Activated T-cell treated with anti-CD3 and anti-CD28 coated beads, Interleukin-2, amount 50 U/mL, for 4 hours (primary cell): ENCODE data around the gene HS1BP3. TPM values are rescaled to one million over a fixed set of nuclear protein-coding genes. Genes with fewer than 3 reads are reported as not detected.

Experiments used
- ATAC-seq, 2 donors: fragments of 200-7000 bp; cut with Tn5 transposase; one replicate each; pipeline ENCODE4 v1.10.0; 2021
- DNase-seq: peaks from one replicate; pipeline ENCODE4 v3.0.0-alpha.2; 2020
- H3K27me3 Mint-ChIP-seq: one replicate; pipeline ENCODE4 v1.8.0; 2021; ENCODE audit warnings: low read depth, mixed read lengths
- H3K36me3 Mint-ChIP-seq: one replicate; pipeline ENCODE4 v1.8.0; 2022; ENCODE audit warnings: mixed read lengths; ENCODE audit not compliant: insufficient read depth
- H3K4me1 Mint-ChIP-seq: one replicate; pipeline ENCODE4 v1.8.0; 2021; ENCODE audit warnings: low read depth, mixed read lengths
- H3K4me3 Mint-ChIP-seq: one replicate; pipeline ENCODE4 v1.8.0; 2021; ENCODE audit warnings: mild to moderate bottlenecking, moderate library complexity, mixed read lengths
- H3K9me3 Mint-ChIP-seq: one replicate; pipeline ENCODE4 v1.8.0; 2021; ENCODE audit warnings: mixed read lengths
- total RNA-seq, 3 donors: library from RNA; stranded (reverse); gene quantifications; one replicate each; pipeline ENCODE4 v1.2.1, GENCODE V29; 2021

HS1BP3 gene, protein sequence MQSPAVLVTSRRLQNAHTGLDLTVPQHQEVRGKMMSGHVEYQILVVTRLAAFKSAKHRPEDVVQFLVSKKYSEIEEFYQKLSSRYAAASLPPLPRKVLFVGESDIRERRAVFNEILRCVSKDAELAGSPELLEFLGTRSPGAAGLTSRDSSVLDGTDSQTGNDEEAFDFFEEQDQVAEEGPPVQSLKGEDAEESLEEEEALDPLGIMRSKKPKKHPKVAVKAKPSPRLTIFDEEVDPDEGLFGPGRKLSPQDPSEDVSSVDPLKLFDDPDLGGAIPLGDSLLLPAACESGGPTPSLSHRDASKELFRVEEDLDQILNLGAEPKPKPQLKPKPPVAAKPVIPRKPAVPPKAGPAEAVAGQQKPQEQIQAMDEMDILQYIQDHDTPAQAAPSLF
- total RNA-seq, result 1 to 10 TPM; 6.0 to 6.7 (median 6.3) TPM

DNA sequence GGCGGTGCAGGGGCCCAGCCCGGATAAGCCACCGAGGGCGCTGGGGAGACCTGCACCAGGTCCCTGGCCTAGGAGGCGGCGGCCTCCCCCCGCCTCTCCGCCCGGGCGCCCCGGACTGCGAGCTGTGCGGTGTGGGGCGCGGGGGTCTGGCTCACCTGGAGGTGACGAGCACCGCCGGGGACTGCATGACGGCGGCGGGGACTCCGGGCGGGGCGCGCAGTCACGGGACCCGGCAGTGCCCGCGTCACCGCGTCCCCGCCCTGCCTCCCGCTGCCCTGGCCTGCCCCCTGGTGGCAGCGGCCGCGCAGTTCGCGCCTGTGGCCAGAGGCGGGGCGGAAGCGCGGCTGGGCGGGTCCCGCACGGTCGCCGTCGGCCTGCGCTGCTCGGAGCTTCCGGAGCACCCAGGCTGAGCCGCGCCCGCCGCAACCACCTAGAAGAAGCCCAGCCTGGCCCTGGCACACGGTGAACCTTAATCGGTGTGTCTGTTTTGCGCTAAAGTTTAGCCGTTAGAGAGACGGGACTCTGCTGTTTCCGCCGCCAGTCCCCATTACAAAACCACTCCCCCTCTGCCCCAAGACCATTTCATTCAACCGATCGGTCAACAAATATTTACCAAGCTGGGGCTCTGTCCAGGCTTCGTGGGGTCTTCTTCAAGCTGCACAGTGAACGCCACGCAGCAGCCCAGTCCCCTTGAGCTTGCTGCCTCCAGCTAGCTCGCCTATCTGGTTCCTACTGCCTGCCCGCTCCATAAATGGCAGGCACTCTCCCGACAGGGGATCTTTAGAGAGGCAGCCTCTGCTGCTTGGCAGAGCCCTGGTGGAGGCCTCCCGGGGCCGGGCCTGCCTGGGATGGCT is at the start of gene HS1BP3:
Gene HS1BP3, minus strand, starts transcription at position 222 of the 854 bp plus-strand sequence. Its CDS starts 35 bp downstream, at position 187.
- H3K36me3 Mint-ChIP-seq, result no peaks in the 10 kb centered on the region
- H3K4me3 Mint-ChIP-seq, result peak within 1 kb of the TSS; percentile 86
- peaks cover 3% of the 10 kb centered on the region for H3K27me3 Mint-ChIP-seq
- DNase-seq, result peak; percentile 84
- peaks cover 32% of the 10 kb centered on the region for H3K4me1 Mint-ChIP-seq
- no peaks in the 10 kb centered on the region for H3K9me3 Mint-ChIP-seq
- ATAC-seq, result peak; percentile 96 to 97

DNA sequence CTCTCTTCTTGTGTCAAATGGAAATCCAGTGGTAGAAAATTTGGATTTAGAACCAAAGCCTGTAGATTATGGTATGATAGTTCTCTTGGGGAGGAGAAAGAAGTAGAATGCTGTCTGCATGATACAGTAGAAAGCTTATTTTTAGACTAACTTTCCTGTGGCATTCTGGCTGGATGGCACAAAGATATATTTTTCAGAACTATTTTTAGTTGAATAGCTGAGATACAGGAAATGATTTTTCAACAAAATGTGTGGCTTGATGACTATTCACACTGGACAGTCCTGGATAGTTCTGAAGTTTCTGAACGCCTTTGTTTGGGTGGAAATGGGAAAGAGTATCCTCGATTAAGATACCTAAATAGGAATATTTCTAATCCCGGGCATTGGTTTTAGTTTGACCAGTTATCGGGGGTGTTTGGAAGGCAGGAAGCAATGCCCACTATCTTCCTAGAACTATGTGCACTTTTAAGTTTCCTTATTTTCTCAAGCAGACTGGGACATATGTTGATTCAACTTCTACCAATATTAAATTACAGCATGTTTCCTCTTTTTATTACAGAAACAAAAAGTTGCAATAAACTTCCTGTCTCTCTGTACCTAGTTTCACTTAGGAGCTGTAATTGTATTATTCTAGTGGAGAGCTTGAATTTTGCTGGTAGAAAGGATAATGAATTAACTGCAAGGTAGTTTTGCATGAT is 48.2 kb upstream of the HS1BP3 start:
- no peak overlapping the region for H3K4me3 Mint-ChIP-seq
- H3K27me3 Mint-ChIP-seq, result no peaks in the 10 kb centered on the region
- peaks cover 29% of the 10 kb centered on the region for H3K36me3 Mint-ChIP-seq
- H3K9me3 Mint-ChIP-seq, result no peaks in the 10 kb centered on the region
- no peak for DNase-seq
- ATAC-seq, result no peak
- peaks cover 1% of the 10 kb centered on the region for H3K4me1 Mint-ChIP-seq

DNA sequence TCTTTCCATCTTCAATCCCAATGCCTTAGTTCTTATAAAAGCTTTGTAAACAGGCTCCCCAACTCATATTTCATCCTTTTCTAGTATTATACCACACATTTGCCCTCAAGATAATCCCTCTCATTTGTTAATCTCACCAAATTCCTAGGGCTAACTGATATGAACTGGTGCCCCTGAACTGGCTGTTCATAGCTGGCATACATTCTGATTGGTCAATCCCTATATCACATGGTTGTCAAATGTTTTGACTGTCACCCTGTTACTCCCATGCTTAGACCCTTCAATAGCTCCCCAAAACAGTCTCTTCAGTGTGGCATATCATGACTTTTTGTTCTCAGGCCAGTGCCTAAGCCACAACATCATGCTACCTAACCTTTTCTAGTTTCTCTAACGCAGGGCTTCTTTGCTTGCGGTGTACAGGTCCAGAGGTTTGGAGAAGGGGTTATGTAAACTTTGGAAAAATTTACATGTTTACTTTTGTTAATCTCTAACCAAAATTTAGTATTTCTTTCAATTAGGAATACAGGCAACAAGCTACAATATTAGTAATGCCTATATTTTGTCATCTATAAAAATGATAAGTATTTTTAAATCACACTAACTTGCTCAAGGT is 46.5 kb upstream of the HS1BP3 start:
- Mint-ChIP-seq H3K27me3 (no peaks in the 10 kb centered on the region), H3K4me3 (no peak overlapping the region), H3K36me3 (peaks cover 32% of the 10 kb centered on the region), H3K9me3 (no peaks in the 10 kb centered on the region), H3K4me1 (peaks cover 1% of the 10 kb centered on the region)
- no peak for DNase-seq
- ATAC-seq, result no peak

DNA sequence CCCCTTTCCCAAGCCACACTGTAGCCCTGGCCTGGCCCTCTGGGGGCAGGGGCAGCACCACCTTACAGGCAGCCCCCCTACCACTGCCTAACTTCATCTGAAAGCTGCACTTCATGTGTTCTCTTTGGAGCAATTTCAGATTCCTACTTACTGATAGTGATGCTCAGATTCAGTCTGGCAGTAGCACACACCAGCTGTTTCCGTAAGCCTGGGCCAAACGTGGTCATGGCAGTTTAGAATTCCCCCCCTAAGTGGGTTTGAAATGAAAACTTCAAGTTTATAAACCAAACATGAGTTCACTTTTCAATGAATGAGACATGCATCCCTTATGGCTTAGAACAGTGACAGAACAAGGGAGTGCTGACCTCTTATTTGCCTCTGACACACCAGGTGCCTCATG is 45.5 kb upstream of the HS1BP3 start:
- ATAC-seq, result no peak
- H3K27me3 Mint-ChIP-seq, result no peaks in the 10 kb centered on the region
- no peak for DNase-seq
- H3K4me1 Mint-ChIP-seq, result peaks cover 1% of the 10 kb centered on the region
- H3K4me3 Mint-ChIP-seq, result no peak overlapping the region
- no peaks in the 10 kb centered on the region for H3K9me3 Mint-ChIP-seq
- H3K36me3 Mint-ChIP-seq, result peaks cover 33% of the 10 kb centered on the region

DNA sequence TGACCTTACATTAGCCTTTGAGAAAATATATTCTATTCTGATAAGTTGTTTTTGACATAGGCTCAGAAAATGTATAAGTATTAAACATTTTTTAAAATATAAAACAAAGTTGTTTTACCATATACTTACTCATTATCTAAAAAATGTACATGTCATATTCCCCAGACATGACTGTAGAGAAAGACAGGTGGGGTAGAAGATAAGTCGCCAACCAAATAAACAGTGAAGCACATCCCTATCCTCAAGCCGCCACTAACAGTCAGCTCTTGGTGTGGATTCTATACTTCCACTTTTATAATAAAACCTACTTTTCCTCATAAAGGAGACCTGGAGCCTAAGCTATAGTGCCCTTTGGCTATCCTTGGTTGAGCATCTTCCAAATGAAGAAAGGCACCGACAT is 42.4 kb upstream of the HS1BP3 start:
- Mint-ChIP-seq H3K4me3 (no peak overlapping the region), H3K36me3 (peaks cover 27% of the 10 kb centered on the region), H3K27me3 (no peaks in the 10 kb centered on the region), H3K4me1 (no peaks in the 10 kb centered on the region), H3K9me3 (no peaks in the 10 kb centered on the region)
- DNase-seq (no peak), ATAC-seq (no peak)

DNA sequence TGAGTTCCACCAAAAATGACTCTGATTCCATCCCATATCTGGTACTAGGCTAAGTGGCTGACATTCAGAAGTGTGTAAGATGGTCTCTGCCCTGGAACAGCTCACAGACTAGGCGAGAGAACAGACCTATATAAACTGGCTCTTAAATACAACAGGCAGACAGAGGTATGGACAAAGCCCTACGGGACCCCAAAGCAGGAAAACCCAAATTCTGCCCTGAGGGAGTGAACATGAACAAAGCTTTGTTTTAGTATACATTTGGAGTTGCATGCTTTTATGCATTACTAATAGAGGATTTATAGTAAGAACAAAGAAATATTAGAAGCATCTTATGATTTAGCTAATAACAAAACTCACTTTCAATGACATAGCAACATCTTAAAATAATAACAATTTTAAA is 41.2 kb upstream of the HS1BP3 start:
- Mint-ChIP-seq H3K36me3 (peaks cover 34% of the 10 kb centered on the region), H3K4me3 (no peak overlapping the region)
- ATAC-seq, result no peak

DNA sequence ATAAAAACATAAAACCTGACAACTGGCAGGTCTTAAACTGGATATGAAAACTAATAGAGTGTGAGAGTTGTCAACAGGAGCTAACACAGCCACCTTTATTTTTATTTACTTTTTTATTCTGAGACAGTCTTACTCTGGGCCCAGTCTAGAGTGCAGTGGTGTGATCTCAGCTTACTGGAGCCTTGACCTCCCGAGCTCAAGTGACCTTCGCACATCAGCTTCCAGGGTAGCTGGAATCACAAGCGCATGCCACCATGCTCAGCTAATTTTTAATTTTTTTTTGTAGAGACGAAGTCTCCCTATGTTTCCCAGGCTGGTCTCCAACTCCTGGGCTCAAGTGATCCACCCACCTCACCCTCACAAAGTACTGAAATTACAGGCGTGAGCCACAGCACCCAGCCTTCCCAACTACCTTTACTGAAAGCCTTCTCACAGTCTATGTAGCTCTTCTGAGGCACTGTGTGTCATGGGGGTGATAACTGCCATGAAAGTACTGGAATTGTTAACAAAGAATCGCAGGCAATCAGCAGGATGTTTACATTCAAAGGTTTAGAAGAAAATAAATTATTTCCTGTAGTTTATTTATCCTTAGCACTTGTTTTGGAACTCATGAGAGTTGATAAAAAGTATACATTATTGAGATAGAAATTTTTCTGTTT is 40.3 kb upstream of the HS1BP3 start:
- Mint-ChIP-seq H3K4me1 (no peaks in the 10 kb centered on the region), H3K9me3 (no peaks in the 10 kb centered on the region), H3K27me3 (no peaks in the 10 kb centered on the region), H3K36me3 (peaks cover 40% of the 10 kb centered on the region), H3K4me3 (no peak overlapping the region)
- ATAC-seq, result no peak
- DNase-seq, result no peak

More for the DNA sequence above, 41.2 kb upstream of the HS1BP3 start:
- no peaks in the 10 kb centered on the region for H3K27me3 Mint-ChIP-seq
- H3K4me1 Mint-ChIP-seq, result no peaks in the 10 kb centered on the region
- DNase-seq, result no peak
- H3K9me3 Mint-ChIP-seq, result no peaks in the 10 kb centered on the region

DNA sequence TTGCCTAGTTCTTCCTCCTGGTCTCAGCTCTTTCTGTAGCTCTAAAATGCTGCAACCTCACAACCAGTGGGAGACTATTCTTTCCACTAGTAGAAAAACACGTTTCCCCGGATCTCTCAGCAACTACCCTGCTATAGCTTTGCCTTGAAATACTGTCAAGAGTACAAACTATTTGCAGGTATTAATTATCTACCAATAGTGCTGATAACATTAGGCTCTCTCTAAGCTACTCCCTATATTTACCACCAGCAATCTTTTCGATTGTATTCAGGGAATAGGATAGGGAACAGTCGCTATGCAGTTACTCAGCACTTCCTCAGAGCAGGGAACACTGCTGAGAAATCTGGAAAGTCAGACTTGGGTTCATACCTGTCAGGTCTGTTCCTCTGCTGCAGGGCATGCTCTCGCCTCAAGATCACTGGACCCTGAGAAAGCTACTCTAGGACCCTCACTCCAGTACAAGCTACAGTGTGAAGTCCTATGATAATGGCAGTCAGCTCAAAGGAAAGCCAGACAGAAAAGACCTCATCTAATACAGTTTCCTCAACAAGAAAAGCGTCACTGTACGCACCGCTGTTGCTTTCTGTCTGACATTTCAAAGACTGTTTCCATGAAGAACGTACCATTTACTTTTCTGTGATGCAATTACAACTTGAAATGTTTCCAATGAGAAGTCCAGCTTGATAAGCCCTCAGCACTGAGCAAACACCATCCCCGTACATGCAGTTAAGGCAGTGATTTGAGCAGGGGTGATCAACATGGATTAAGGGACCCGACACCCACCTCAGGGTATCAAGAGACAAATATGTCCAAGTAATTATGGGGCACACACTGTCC is 38.7 kb upstream of the HS1BP3 start:
- no peaks in the 10 kb centered on the region for H3K4me1 Mint-ChIP-seq
- H3K9me3 Mint-ChIP-seq, result no peaks in the 10 kb centered on the region
- H3K4me3 Mint-ChIP-seq, result no peak overlapping the region
- peaks cover 45% of the 10 kb centered on the region for H3K36me3 Mint-ChIP-seq
- ATAC-seq (no peak), DNase-seq (no peak)
- H3K27me3 Mint-ChIP-seq, result no peaks in the 10 kb centered on the region

DNA sequence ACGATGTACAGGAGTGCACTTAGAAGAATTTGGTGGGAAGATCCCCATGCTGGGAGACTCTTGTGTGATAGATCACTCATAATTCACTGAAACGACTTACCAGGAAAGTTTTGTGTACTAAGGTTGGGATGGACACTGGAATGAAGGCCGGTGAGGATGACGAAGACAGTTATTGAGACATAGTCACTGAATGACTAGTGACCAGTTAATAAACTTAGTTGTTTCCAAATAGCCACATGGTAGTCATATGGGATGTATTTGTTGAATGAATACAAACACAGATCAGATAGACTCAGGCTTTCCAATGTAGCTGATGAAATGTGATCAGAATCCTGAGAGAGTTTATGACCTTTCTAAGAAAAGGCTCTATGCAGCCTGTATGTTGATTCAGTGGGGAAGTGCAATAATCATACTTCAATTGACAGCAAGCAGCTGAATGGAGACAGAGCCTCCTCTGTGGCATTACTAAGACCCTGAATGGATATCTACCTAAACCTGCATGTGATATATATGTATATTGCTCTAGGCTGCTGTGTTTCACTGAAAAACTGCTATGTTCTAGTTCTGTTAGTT is 36.4 kb upstream of the HS1BP3 start:
- H3K27me3 Mint-ChIP-seq, result no peaks in the 10 kb centered on the region
- peaks cover 4% of the 10 kb centered on the region for H3K4me1 Mint-ChIP-seq
- no peaks in the 10 kb centered on the region for H3K9me3 Mint-ChIP-seq
- H3K36me3 Mint-ChIP-seq, result peaks cover 51% of the 10 kb centered on the region
- ATAC-seq (no peak), DNase-seq (no peak)
- no peak overlapping the region for H3K4me3 Mint-ChIP-seq

DNA sequence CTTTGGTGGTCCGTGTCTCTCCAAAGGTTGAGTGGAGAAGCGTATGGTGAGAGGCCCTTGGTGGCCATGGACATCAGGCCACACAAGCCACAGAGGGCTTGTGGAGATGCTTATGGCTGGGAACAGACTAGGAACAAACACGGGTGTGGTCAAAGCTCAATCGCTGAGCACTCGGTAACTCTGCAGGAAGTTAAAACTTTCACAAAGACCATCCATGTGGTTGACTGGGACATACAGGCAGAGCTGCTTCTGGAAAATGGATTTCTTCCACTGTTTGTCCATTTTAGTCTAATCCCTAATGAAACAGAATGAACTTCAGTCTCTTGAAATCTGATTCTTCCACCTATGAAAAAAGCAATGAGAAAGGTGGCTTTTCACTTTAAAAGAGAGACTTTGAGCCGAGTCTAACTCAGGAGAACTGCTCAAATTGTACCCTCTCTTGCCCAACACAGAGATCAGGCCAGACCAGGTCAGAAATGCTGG is 33.7 kb upstream of the HS1BP3 start:
- no peak for DNase-seq
- Mint-ChIP-seq H3K9me3 (no peaks in the 10 kb centered on the region), H3K27me3 (no peaks in the 10 kb centered on the region), H3K4me3 (no peak overlapping the region), H3K4me1 (peaks cover 5% of the 10 kb centered on the region), H3K36me3 (peaks cover 56% of the 10 kb centered on the region)
- no peak for ATAC-seq

DNA sequence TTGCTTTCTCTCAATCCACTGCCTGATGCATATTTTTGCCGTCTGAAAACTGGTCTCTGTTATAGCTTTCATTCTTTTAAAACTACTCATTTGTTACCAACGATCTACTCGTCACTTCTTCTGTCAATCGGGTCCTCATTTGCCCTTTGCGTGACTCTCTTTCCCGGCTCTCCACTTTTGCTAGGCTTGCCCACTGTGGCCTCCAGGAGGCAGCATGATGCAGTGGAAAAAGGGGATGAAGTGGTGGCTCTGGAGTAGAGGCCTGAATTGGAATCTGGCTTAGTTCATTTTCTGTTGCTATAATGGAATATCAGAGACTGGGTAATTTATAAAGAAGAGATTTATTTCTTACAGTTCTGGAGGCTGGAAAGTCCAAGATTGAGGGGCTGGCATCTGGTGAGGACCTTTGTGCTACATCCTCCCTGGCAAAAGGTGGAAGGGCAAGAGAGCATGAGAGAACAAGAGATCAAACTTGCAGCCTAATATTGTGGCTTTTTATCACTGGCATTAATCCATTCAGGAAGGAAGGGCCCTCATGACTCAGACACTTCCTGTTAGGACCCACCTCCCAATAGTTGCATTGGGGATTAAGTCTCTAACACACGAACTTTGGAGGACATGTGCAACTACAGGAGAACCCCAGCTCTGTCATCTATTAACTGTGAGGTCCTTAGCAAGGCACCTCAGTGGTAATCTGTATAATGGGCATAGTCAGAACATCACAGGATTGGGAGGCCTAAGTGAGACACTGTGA is 31.4 kb upstream of the HS1BP3 start:
- DNase-seq, result no peak
- no peak for ATAC-seq
- peaks cover 40% of the 10 kb centered on the region for H3K36me3 Mint-ChIP-seq
- no peak overlapping the region for H3K4me3 Mint-ChIP-seq
- H3K4me1 Mint-ChIP-seq, result peaks cover 5% of the 10 kb centered on the region
- H3K9me3 Mint-ChIP-seq, result no peaks in the 10 kb centered on the region
- no peaks in the 10 kb centered on the region for H3K27me3 Mint-ChIP-seq

DNA sequence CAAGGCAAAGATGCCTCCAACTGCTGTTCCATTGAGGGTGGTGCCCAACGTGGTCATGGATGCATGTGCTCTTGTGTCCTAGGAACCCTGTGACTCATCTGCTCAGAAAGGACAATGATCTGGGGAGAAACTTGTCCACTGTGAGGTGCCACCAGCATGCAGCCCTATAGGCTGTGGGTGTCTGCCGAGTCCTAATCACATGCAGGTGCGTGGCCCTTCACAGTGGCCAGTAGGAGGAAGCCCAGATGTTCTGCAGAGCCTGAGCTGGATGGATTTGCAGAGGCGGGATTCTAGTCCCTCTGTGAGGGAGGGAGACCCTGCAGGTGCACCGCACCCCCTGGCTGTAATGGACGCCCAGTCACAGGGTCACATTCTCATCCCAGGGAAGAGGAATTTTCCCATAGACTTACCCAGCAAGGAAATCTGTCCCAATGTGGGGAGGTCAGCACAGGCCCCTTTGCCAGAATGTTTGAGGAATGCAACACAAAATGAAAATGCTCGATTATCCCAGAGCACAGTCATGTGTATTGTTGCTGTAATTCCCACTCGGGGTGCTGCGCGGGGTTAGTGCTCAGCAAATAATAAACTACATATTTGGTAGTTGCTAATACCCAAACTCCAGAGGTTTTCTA is 30.0 kb upstream of the HS1BP3 start:
- DNase-seq, result no peak
- Mint-ChIP-seq H3K9me3 (no peaks in the 10 kb centered on the region), H3K36me3 (peaks cover 28% of the 10 kb centered on the region), H3K27me3 (no peaks in the 10 kb centered on the region), H3K4me1 (peaks cover 5% of the 10 kb centered on the region), H3K4me3 (no peak overlapping the region)
- no peak for ATAC-seq
